CD8-positive, alpha-beta memory T cell (primary cell): ENCODE data around the gene PILRA. TPM values are rescaled to one million over a fixed set of nuclear protein-coding genes. Genes with fewer than 3 reads are reported as not detected.
"Not testable (repeated sequence)": the region's sequence is repeated elsewhere in the genome, so short reads cannot be mapped to it uniquely, and the experiment has no call there.

Experiments
- CTCF ChIA-PET: fragments of 350-600 bp; sonication (Branson Sonifier 250); formaldehyde crosslinking; loops from one replicate; lab custom pipeline; 2021; ENCODE audit warnings: antibody characterized with exemption; lab: Charles Lee
- POLR2A ChIA-PET: fragments of 350-600 bp; sonication (Branson Sonifier 250); formaldehyde crosslinking; loops from one replicate; lab custom pipeline; 2021; ENCODE audit warnings: antibody characterized with exemption; lab: Charles Lee
- DNase-seq, 5 donors: peaks; one replicate each; pipeline versions ENCODE4 v3.0.0 to v3.0.0-alpha.2; 2020 to 2022; ENCODE audit warnings: mixed read lengths in 1 of 5
- H3K27ac ChIP-seq: one replicate; pipeline ENCODE4 v1.7.0; 2013; ENCODE audit warnings: low read depth, mild to moderate bottlenecking, low read length, moderate library complexity
- H3K27me3 ChIP-seq: 2 replicates; pipeline ENCODE4 v1.7.0; 2013; ENCODE audit warnings: low read length, mild to moderate bottlenecking; ENCODE audit not compliant: insufficient read depth, poor library complexity, severe bottlenecking
- H3K36me3 ChIP-seq: 2 replicates; pipeline ENCODE4 v1.7.0; 2013; ENCODE audit warnings: mild to moderate bottlenecking, low read length, moderate library complexity; ENCODE audit not compliant: insufficient read depth
- H3K4me1 ChIP-seq: 2 replicates; pipeline ENCODE4 v1.7.0; 2013; ENCODE audit warnings: mild to moderate bottlenecking, low read length, moderate library complexity; ENCODE audit not compliant: insufficient read depth
- H3K4me3 ChIP-seq: 2 replicates; pipeline ENCODE4 v1.7.0; 2013; ENCODE audit warnings: mild to moderate bottlenecking, low read length
- H3K9me3 ChIP-seq: 2 replicates; pipeline ENCODE4 v1.7.0; 2013; ENCODE audit warnings: mild to moderate bottlenecking, low read length
- H3K27ac Mint-ChIP-seq, 8 donors: one replicate each; pipeline ENCODE4 v1.8.0; 2020 to 2021; ENCODE audit warnings: mixed read lengths in 8 of 8, mild to moderate bottlenecking in 6 of 8, inconsistent platforms in 3 of 8, moderate library complexity in 3 of 8
- H3K27me3 Mint-ChIP-seq, 2 donors: one replicate each; pipeline ENCODE4 v1.8.0; 2020 to 2021; ENCODE audit warnings: mixed read lengths in 2 of 2, mild to moderate bottlenecking in 1 of 2, moderate library complexity in 1 of 2
- H3K36me3 Mint-ChIP-seq, 3 donors: one replicate each; pipeline ENCODE4 v1.8.0; 2020 to 2021; ENCODE audit warnings: mixed read lengths in 3 of 3, inconsistent platforms in 1 of 3, mild to moderate bottlenecking in 1 of 3
- H3K4me1 Mint-ChIP-seq, 3 donors: one replicate each; pipeline ENCODE4 v1.8.0; 2020 to 2021; ENCODE audit warnings: mixed read lengths in 3 of 3, inconsistent platforms in 1 of 3, mild to moderate bottlenecking in 1 of 3
- H3K4me3 Mint-ChIP-seq, 7 donors: one replicate each; pipeline ENCODE4 v1.8.0; 2020 to 2021; ENCODE audit warnings: mixed read lengths in 7 of 7, mild to moderate bottlenecking in 6 of 7, moderate library complexity in 4 of 7, inconsistent platforms in 2 of 7
- H3K9me3 Mint-ChIP-seq, 5 donors: one replicate each; pipeline ENCODE4 v1.8.0; 2020 to 2022; ENCODE audit warnings: mixed read lengths in 5 of 5, mild to moderate bottlenecking in 3 of 5, moderate library complexity in 2 of 5, inconsistent platforms in 1 of 5
- polyA plus RNA-seq: library from polyadenylated mRNA; unstranded; fragments of 300-500 nt; fragmentation: Illumina TruSeq; gene quantifications from one replicate; pipeline ENCODE4 v1.2.3, GENCODE V29; 2021
- total RNA-seq, 2 experiments: library from RNA; stranded (reverse); gene quantifications; one replicate each; pipeline ENCODE4 v1.2.3, GENCODE V29; 2021

Gene PILRA
- total and polyA plus RNA-seq, 3 experiments from 2014 or later = 0.37 to 1.9 (median 0.84) TPM

GRCh38 chr7:100438731-100439130, 65.4 kb downstream of the PILRA start:
- DNase-seq, H3K27ac ChIP-seq, H3K27me3 ChIP-seq, H3K27ac Mint-ChIP-seq, H3K36me3 ChIP-seq, H3K4me3 ChIP-seq, H3K9me3 ChIP-seq, H3K9me3 Mint-ChIP-seq, POLR2A ChIA-PET, H3K27me3 Mint-ChIP-seq: not testable (repeated sequence)
- H3K36me3 Mint-ChIP-seq = peaks cover 0 to 23% (median 4%) of the 10 kb centered on the region in 3 donors
- peak overlapping the region in 1 of 7 donors; percentile 42 for H3K4me3 Mint-ChIP-seq
- CTCF ChIA-PET = interaction anchor here (2.1 kb wide), 1 partner anchor 12 kb away, joined by 9 read pairs; no protein-coding TSS in a partner anchor
- peaks cover 17 to 23% (median 17%) of the 10 kb centered on the region in 3 donors for H3K4me1 Mint-ChIP-seq
- H3K4me1 ChIP-seq = peaks cover 16% of the 10 kb centered on the region

GRCh38 chr7:100439244-100439643, 66.0 kb downstream of the PILRA start:
- POLR2A ChIA-PET, H3K9me3 ChIP-seq, H3K27me3 ChIP-seq, H3K4me3 ChIP-seq, DNase-seq, H3K9me3 Mint-ChIP-seq, H3K36me3 ChIP-seq, H3K27me3 Mint-ChIP-seq, H3K27ac Mint-ChIP-seq: not testable (repeated sequence)
- H3K4me3 Mint-ChIP-seq = peak overlapping the region in 1 of 7 donors; percentile 42
- CTCF ChIA-PET = interaction anchor here (2.1 kb wide), 1 partner anchor 12 kb away, joined by 9 read pairs; no protein-coding TSS in a partner anchor
- H3K36me3 Mint-ChIP-seq = peaks cover 0 to 18% (median 3%) of the 10 kb centered on the region in 3 donors
- peak overlapping the region; percentile 38 for H3K27ac ChIP-seq
- H3K4me1 Mint-ChIP-seq = peaks cover 12 to 18% (median 16%) of the 10 kb centered on the region in 3 donors
- peaks cover 13% of the 10 kb centered on the region for H3K4me1 ChIP-seq

- ChIA-PET CTCF (interaction anchor here (1.1 kb wide), 1 partner anchor 251 kb away, joined by 4 read pairs; no protein-coding TSS in a partner anchor), POLR2A (interaction anchor here (0.7 kb wide), 1 partner anchor 1003 kb away, joined by 3 read pairs; the partner anchor contains the start of gene PTCD1)
- Mint-ChIP-seq H3K4me1 (peaks cover 0 to 7% (median 0%) of the 10 kb centered on the region in 3 donors), H3K4me3 (peak overlapping the region in 1 of 7 donors; percentile 5), H3K27ac (peak overlapping the region in 2 of 8 donors; percentile 63 to 68), H3K27me3 (no peaks in the 10 kb centered on the region), H3K9me3 (no peaks in the 10 kb centered on the region), H3K36me3 (no peaks in the 10 kb centered on the region)
- H3K27me3 ChIP-seq = no peaks in the 10 kb centered on the region
- no peak overlapping the region for H3K27ac ChIP-seq
- no peak for DNase-seq
- H3K4me1 ChIP-seq = peaks cover 13% of the 10 kb centered on the region
- H3K9me3 ChIP-seq = no peaks in the 10 kb centered on the region
- H3K36me3 ChIP-seq = no peaks in the 10 kb centered on the region
- H3K4me3 ChIP-seq = no peak overlapping the region
Measured at GRCh38 chr7:100441641-100442535, 68.6 kb downstream of the PILRA start.

- DNase-seq = no peak
- Mint-ChIP-seq H3K27me3 (no peaks in the 10 kb centered on the region), H3K36me3 (no peaks in the 10 kb centered on the region), H3K9me3 (no peaks in the 10 kb centered on the region), H3K27ac (peak overlapping the region in 1 of 8 donors; percentile 54), H3K4me1 (peaks cover 0 to 7% (median 0%) of the 10 kb centered on the region in 3 donors), H3K4me3 (no peak overlapping the region)
- ChIA-PET POLR2A (interaction anchor here (0.5 to 0.6 kb wide), 2 partner anchors 91 to 278 kb away, joined by 3 read pairs; no protein-coding TSS in a partner anchor), CTCF (no interaction called here)
- Histone ChIP-seq H3K9me3 (no peaks in the 10 kb centered on the region), H3K4me1 (peaks cover 13% of the 10 kb centered on the region), H3K27ac (no peak overlapping the region), H3K36me3 (no peaks in the 10 kb centered on the region), H3K27me3 (no peaks in the 10 kb centered on the region), H3K4me3 (no peak overlapping the region)
Measured at GRCh38 chr7:100443096-100443840, 70.0 kb downstream of the PILRA start.

- no peaks in the 10 kb centered on the region for H3K36me3 ChIP-seq
- Mint-ChIP-seq H3K4me3 (no peak overlapping the region), H3K36me3 (no peaks in the 10 kb centered on the region), H3K4me1 (peaks cover 0 to 10% (median 0%) of the 10 kb centered on the region in 3 donors), H3K27ac (no peak overlapping the region), H3K9me3 (no peaks in the 10 kb centered on the region), H3K27me3 (no peaks in the 10 kb centered on the region)
- H3K9me3 ChIP-seq = no peaks in the 10 kb centered on the region
- peaks cover 13% of the 10 kb centered on the region for H3K4me1 ChIP-seq
- CTCF ChIA-PET = interaction anchor here (0.9 to 1.7 kb wide), 3 partner anchors 24 to 261 kb away, joined by 3 to 4 read pairs (median 3); partner anchors contain the start of gene POP7
- POLR2A ChIA-PET = interaction anchor here (0.7 to 1.1 kb wide), 4 partner anchors 8 to 21 kb away, joined by 3 read pairs; partner anchors contain the start of genes MEPCE, PPP1R35 and ZCWPW1
- no peak for DNase-seq
- H3K27ac ChIP-seq = peak overlapping the region; percentile 48
- H3K27me3 ChIP-seq = no peaks in the 10 kb centered on the region
- H3K4me3 ChIP-seq = no peak overlapping the region
Measured at GRCh38 chr7:100444311-100445278, 71.3 kb downstream of the PILRA start.

GRCh38 chr7:100446040-100446439, 72.8 kb downstream of the PILRA start:
- DNase-seq = no peak
- Mint-ChIP-seq H3K27ac (no peak overlapping the region), H3K27me3 (no peaks in the 10 kb centered on the region), H3K4me3 (no peak overlapping the region), H3K4me1 (peaks cover 0 to 14% (median 7%) of the 10 kb centered on the region in 3 donors), H3K36me3 (no peaks in the 10 kb centered on the region), H3K9me3 (no peaks in the 10 kb centered on the region)
- H3K36me3 ChIP-seq = no peaks in the 10 kb centered on the region
- POLR2A ChIA-PET = interaction anchor here (0.5 kb wide), 1 partner anchor 183 kb away, joined by 3 read pairs; no protein-coding TSS in a partner anchor
- CTCF ChIA-PET = interaction anchor here (0.9 kb wide), 1 partner anchor 82 kb away, joined by 3 read pairs; no protein-coding TSS in a partner anchor
- H3K27ac ChIP-seq = no peak overlapping the region
- no peak overlapping the region for H3K4me3 ChIP-seq
- no peaks in the 10 kb centered on the region for H3K27me3 ChIP-seq
- H3K9me3 ChIP-seq = no peaks in the 10 kb centered on the region
- H3K4me1 ChIP-seq = peaks cover 13% of the 10 kb centered on the region

GRCh38 chr7:100447363-100447762, 74.1 kb downstream of the PILRA start:
- H3K27me3 ChIP-seq, DNase-seq, H3K9me3 ChIP-seq, H3K27me3 Mint-ChIP-seq, H3K36me3 ChIP-seq, H3K36me3 Mint-ChIP-seq, H3K9me3 Mint-ChIP-seq, H3K4me3 ChIP-seq, H3K27ac ChIP-seq, H3K4me3 Mint-ChIP-seq: not testable (repeated sequence)
- ChIA-PET CTCF (interaction anchor here (0.7 kb wide), 3 partner anchors 155 to 314 kb away, joined by 3 to 4 read pairs (median 3); no protein-coding TSS in a partner anchor), POLR2A (interaction anchor here (0.6 to 0.7 kb wide), 2 partner anchors 11 to 85 kb away, joined by 4 to 5 read pairs; partner anchors contain the start of gene PPP1R35)
- peaks cover 13% of the 10 kb centered on the region for H3K4me1 ChIP-seq
- peak overlapping the region in 1 of 8 donors; percentile 7 for H3K27ac Mint-ChIP-seq
- H3K4me1 Mint-ChIP-seq = peaks cover 0 to 14% (median 7%) of the 10 kb centered on the region in 3 donors
